Liver (tissue), 3 donors: ENCODE measurements around the gene SLC22A31.

Experiments used
- EGR1 ChIP-seq, 2 donors: IDR thresholded peaks; 2 replicates each; pipeline ENCODE4 v1.6.1; 2016 to 2018; ENCODE audit warnings: antibody characterized with exemption in 2 of 2, low read depth in 2 of 2
- FOXA2 ChIP-seq: IDR thresholded peaks from 2 replicates; pipeline ENCODE4 v1.6.1; 2016; ENCODE audit warnings: antibody characterized with exemption
- GABPA ChIP-seq, 2 donors: IDR thresholded peaks in 1 of 2; conservative IDR thresholded peaks in 1 of 2; 2 replicates each; pipeline ENCODE4 v1.6.1; 2016; ENCODE audit warnings: antibody characterized with exemption in 2 of 2, mild to moderate bottlenecking in 1 of 2, moderate library complexity in 1 of 2
- HNF4G ChIP-seq: IDR thresholded peaks from 2 replicates; pipeline ENCODE4 v1.6.1; 2016; ENCODE audit warnings: antibody characterized with exemption
- JUND ChIP-seq, 2 donors: IDR thresholded peaks; 2 replicates each; pipeline ENCODE4 v1.6.1; 2016; ENCODE audit warnings: antibody characterized with exemption in 2 of 2
- RAD21 ChIP-seq, 2 donors: IDR thresholded peaks; 2 replicates each; pipeline ENCODE4 v1.6.1; 2016; ENCODE audit warnings: antibody characterized with exemption in 2 of 2, mild to moderate bottlenecking in 2 of 2
- SP1 ChIP-seq: IDR thresholded peaks from 2 replicates; pipeline ENCODE4 v1.6.1; 2018; ENCODE audit warnings: antibody characterized with exemption, mild to moderate bottlenecking
- TAF1 ChIP-seq: conservative IDR thresholded peaks from 2 replicates; pipeline ENCODE4 v1.6.1; 2016; ENCODE audit warnings: antibody characterized with exemption, mild to moderate bottlenecking
- TF ChIP-seq, protein P1 (sequence below): fragments of 150-350 bp; IDR thresholded peaks from 2 replicates; pipeline ENCODE4 v1.5.1; 2017; ENCODE audit warnings: improper control_type of control experiment, low read depth, low read length; ENCODE audit not compliant: missing input control
- TF ChIP-seq, protein P2 (sequence below): IDR thresholded peaks from 2 replicates; pipeline ENCODE4 v1.6.1; 2016; ENCODE audit warnings: antibody characterized with exemption
- TF ChIP-seq, protein P3 (sequence below): IDR thresholded peaks from 2 replicates; pipeline ENCODE4 v1.6.1; 2016; ENCODE audit warnings: antibody characterized with exemption, mild to moderate bottlenecking
- TF ChIP-seq, protein P4 (sequence below): IDR thresholded peaks from 2 replicates; pipeline ENCODE4 v1.6.1; 2016; ENCODE audit warnings: antibody characterized with exemption
- TF ChIP-seq, protein P5 (sequence below): IDR thresholded peaks from 2 replicates; pipeline ENCODE4 v1.6.1; 2016; ENCODE audit warnings: antibody characterized with exemption
- donor health status: healthy.
- donor health status: healthy.

DNA sequence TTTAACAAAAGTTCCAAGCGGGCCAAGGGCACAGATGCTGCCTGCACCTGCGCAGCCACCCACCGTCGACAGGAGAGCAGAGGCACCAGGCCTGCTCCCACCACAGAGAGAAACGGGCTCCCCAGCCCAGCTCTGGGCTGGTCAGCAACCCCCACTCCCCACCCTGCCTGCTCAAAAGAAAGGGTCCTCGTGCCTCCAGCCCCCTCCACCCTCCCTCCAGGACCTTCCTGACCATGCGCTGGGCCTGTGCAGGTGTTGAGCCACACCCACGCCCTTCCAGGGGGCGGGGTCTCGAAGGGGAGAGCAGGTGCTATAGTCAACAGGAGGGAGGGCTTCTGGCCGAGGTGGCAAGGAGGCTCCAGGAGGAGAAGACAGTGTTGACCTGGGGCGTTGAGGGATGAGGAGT lies 42.5 kb upstream of the SLC22A31 start:
- TF ChIP-seq RAD21 (IDR thresholded peaks at IDR 0.05): no peak
- TF ChIP-seq, protein P1, sequence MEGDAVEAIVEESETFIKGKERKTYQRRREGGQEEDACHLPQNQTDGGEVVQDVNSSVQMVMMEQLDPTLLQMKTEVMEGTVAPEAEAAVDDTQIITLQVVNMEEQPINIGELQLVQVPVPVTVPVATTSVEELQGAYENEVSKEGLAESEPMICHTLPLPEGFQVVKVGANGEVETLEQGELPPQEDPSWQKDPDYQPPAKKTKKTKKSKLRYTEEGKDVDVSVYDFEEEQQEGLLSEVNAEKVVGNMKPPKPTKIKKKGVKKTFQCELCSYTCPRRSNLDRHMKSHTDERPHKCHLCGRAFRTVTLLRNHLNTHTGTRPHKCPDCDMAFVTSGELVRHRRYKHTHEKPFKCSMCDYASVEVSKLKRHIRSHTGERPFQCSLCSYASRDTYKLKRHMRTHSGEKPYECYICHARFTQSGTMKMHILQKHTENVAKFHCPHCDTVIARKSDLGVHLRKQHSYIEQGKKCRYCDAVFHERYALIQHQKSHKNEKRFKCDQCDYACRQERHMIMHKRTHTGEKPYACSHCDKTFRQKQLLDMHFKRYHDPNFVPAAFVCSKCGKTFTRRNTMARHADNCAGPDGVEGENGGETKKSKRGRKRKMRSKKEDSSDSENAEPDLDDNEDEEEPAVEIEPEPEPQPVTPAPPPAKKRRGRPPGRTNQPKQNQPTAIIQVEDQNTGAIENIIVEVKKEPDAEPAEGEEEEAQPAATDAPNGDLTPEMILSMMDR: no peak
- no peak for TF ChIP-seq TAF1
- TF ChIP-seq GABPA (IDR thresholded peaks at IDR 0.05 in 1 of 2, conservative IDR thresholded peaks at IDR 0.05 in 1 of 2): no peak
- TF ChIP-seq, protein P2, sequence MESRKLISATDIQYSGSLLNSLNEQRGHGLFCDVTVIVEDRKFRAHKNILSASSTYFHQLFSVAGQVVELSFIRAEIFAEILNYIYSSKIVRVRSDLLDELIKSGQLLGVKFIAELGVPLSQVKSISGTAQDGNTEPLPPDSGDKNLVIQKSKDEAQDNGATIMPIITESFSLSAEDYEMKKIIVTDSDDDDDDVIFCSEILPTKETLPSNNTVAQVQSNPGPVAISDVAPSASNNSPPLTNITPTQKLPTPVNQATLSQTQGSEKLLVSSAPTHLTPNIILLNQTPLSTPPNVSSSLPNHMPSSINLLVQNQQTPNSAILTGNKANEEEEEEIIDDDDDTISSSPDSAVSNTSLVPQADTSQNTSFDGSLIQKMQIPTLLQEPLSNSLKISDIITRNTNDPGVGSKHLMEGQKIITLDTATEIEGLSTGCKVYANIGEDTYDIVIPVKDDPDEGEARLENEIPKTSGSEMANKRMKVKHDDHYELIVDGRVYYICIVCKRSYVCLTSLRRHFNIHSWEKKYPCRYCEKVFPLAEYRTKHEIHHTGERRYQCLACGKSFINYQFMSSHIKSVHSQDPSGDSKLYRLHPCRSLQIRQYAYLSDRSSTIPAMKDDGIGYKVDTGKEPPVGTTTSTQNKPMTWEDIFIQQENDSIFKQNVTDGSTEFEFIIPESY: no peak
- no peak for TF ChIP-seq HNF4G
- TF ChIP-seq JUND (IDR thresholded peaks at IDR 0.05): no peak
- TF ChIP-seq SP1: no peak
- TF ChIP-seq, protein P3, sequence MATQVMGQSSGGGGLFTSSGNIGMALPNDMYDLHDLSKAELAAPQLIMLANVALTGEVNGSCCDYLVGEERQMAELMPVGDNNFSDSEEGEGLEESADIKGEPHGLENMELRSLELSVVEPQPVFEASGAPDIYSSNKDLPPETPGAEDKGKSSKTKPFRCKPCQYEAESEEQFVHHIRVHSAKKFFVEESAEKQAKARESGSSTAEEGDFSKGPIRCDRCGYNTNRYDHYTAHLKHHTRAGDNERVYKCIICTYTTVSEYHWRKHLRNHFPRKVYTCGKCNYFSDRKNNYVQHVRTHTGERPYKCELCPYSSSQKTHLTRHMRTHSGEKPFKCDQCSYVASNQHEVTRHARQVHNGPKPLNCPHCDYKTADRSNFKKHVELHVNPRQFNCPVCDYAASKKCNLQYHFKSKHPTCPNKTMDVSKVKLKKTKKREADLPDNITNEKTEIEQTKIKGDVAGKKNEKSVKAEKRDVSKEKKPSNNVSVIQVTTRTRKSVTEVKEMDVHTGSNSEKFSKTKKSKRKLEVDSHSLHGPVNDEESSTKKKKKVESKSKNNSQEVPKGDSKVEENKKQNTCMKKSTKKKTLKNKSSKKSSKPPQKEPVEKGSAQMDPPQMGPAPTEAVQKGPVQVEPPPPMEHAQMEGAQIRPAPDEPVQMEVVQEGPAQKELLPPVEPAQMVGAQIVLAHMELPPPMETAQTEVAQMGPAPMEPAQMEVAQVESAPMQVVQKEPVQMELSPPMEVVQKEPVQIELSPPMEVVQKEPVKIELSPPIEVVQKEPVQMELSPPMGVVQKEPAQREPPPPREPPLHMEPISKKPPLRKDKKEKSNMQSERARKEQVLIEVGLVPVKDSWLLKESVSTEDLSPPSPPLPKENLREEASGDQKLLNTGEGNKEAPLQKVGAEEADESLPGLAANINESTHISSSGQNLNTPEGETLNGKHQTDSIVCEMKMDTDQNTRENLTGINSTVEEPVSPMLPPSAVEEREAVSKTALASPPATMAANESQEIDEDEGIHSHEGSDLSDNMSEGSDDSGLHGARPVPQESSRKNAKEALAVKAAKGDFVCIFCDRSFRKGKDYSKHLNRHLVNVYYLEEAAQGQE: no peak
- TF ChIP-seq, protein P4, sequence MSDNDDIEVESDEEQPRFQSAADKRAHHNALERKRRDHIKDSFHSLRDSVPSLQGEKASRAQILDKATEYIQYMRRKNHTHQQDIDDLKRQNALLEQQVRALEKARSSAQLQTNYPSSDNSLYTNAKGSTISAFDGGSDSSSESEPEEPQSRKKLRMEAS: no peak
- TF ChIP-seq EGR1 (IDR thresholded peaks at IDR 0.05; ENCODE audit: low read depth in 2 of 2): no peak
- TF ChIP-seq FOXA2: no peak
- TF ChIP-seq, protein P5, sequence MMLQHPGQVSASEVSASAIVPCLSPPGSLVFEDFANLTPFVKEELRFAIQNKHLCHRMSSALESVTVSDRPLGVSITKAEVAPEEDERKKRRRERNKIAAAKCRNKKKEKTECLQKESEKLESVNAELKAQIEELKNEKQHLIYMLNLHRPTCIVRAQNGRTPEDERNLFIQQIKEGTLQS: no peak
